ENCODE results near the gene C7. TPM values are rescaled to one million over a fixed set of nuclear protein-coding genes. Genes with fewer than 3 reads are reported as not detected.

Gene C7
- total RNA-seq, 1 experiment from 2014 or later = not detected

DNA sequence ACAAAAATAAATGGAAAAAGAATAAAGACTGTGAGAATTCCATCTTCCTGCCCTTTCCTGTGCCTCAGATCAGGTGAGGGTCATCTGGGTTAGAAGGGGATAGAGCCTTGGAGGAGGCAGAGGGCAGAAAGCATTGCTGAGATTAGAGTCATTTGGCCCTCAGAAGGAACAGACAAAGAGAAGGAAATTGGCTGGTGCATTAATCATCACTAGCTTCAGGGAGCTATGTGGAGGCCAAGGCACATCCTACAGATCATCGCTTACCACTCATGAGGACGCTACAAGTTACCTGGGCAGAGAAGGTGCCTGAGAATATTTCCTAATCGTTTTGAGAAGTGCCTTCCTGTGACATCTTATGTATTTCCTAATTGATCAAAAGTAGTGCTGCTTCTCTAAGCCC lies 74.5 kb downstream of the C7 start:
- Mint-ChIP-seq H3K4me3 (ENCODE audit: unreplicated experiment) (no peak overlapping the region), H3K36me3 (ENCODE audit: insufficient read depth, unreplicated experiment) (no peaks in the 10 kb centered on the region), H3K4me1 (ENCODE audit: insufficient read depth, unreplicated experiment) (no peaks in the 10 kb centered on the region), H3K27me3 (ENCODE audit: insufficient read depth, unreplicated experiment) (no peaks in the 10 kb centered on the region), H3K27ac (ENCODE audit: low read depth, unreplicated experiment) (no peak overlapping the region), H3K9me3 (ENCODE audit: unreplicated experiment) (no peaks in the 10 kb centered on the region)
- DNase-seq (ENCODE audit: unreplicated experiment) = no peak
- ChIA-PET POLR2A (no interaction called here), CTCF (no interaction called here)
- intact Hi-C loops (cut with micrococcal nuclease) = no loop called here
- TF ChIP-seq, protein P1, sequence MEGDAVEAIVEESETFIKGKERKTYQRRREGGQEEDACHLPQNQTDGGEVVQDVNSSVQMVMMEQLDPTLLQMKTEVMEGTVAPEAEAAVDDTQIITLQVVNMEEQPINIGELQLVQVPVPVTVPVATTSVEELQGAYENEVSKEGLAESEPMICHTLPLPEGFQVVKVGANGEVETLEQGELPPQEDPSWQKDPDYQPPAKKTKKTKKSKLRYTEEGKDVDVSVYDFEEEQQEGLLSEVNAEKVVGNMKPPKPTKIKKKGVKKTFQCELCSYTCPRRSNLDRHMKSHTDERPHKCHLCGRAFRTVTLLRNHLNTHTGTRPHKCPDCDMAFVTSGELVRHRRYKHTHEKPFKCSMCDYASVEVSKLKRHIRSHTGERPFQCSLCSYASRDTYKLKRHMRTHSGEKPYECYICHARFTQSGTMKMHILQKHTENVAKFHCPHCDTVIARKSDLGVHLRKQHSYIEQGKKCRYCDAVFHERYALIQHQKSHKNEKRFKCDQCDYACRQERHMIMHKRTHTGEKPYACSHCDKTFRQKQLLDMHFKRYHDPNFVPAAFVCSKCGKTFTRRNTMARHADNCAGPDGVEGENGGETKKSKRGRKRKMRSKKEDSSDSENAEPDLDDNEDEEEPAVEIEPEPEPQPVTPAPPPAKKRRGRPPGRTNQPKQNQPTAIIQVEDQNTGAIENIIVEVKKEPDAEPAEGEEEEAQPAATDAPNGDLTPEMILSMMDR (IDR thresholded peaks at IDR 0.05; ENCODE audit: unreplicated experiment) = no peak
- BruUV-seq (replicated peaks) = no TSS peak

DNA sequence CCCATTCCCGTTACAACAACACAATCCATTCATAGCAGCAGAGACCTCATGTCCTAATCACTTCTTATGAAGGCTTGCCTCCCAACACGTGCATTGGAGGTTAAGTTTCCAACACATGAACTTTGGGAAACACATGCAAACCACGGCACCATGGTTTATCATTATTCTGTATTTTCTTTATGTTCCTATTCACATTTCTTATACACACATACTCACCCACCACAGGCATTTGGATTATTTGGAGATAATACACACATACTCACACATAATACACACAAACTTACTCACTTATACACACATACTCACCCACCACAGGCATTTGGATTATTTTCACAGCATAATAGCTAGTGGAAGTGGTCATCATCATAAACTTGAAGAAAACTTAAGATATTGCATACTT lies 75.6 kb downstream of the C7 start:
- Mint-ChIP-seq H3K36me3 (ENCODE audit: insufficient read depth, unreplicated experiment) (no peaks in the 10 kb centered on the region), H3K4me1 (ENCODE audit: insufficient read depth, unreplicated experiment) (no peaks in the 10 kb centered on the region), H3K27ac (ENCODE audit: low read depth, unreplicated experiment) (no peak overlapping the region), H3K9me3 (ENCODE audit: unreplicated experiment) (no peaks in the 10 kb centered on the region), H3K4me3 (ENCODE audit: unreplicated experiment) (no peak overlapping the region), H3K27me3 (ENCODE audit: insufficient read depth, unreplicated experiment) (no peaks in the 10 kb centered on the region)
- TF ChIP-seq, protein P1 (IDR thresholded peaks at IDR 0.05; ENCODE audit: unreplicated experiment) = no peak
- ChIA-PET POLR2A (no interaction called here), CTCF (interaction anchor here (0.7 kb wide), 1 partner anchor 84 kb away, joined by 3 read pairs; no protein-coding TSS in a partner anchor)
- no peak for DNase-seq (ENCODE audit: unreplicated experiment)
- intact Hi-C loops (cut with micrococcal nuclease) = no loop called here
- BruUV-seq (replicated peaks) = no TSS peak

DNA sequence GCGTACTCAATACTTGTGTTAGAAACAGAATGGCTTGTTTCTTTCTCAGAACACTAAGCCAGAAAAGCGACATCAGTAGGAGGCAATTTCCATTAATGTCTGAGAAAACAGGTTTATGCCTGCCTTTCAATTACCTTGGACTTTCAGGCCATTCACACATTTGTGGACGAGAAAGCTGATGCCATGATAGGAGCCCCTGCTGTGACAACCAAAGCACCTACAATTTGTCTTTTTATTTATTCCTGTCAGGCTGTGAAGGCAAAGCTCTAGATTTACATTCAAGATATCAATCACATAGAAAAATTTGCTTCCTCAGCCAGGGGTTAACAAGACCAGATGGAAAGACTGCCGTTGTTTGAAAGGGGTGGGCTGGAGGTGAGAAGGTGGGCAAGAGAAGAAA lies 76.2 kb downstream of the C7 start:
- Mint-ChIP-seq H3K27me3 (ENCODE audit: insufficient read depth, unreplicated experiment) (no peaks in the 10 kb centered on the region), H3K36me3 (ENCODE audit: insufficient read depth, unreplicated experiment) (no peaks in the 10 kb centered on the region), H3K4me3 (ENCODE audit: unreplicated experiment) (no peak overlapping the region), H3K4me1 (ENCODE audit: insufficient read depth, unreplicated experiment) (no peaks in the 10 kb centered on the region), H3K9me3 (ENCODE audit: unreplicated experiment) (no peaks in the 10 kb centered on the region), H3K27ac (ENCODE audit: low read depth, unreplicated experiment) (no peak overlapping the region)
- no TSS peak for BruUV-seq (replicated peaks)
- no peak for DNase-seq (ENCODE audit: unreplicated experiment)
- POLR2A ChIA-PET = no interaction called here
- intact Hi-C loops (cut with micrococcal nuclease) = no loop called here
- TF ChIP-seq, protein P1 (IDR thresholded peaks at IDR 0.05; ENCODE audit: unreplicated experiment) = no peak
- CTCF ChIA-PET = interaction anchor here (0.7 kb wide), 1 partner anchor 84 kb away, joined by 3 read pairs; no protein-coding TSS in a partner anchor

DNA sequence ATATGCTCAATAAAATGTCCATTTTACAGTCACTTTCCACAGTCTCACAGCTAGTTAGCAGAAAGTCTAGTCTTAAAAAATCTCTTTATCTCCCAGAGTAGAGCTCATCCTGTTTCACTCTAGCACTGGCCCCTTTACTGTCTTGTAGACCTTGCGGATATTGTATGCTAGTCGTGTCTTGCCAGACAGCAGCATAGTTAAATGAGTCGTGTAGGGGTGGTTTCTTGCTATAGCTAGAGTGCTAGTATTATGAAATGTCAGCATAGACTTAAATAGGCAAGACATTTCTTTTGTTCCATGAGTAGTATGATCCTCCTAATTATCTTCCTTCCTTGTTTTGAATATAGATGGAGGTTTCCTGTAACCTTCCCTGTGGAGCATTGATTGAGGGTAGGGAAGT lies 77.4 kb downstream of the C7 start:
- H3K4me3 Mint-ChIP-seq (ENCODE audit: unreplicated experiment) = no peak overlapping the region
- peaks cover 10% of the 10 kb centered on the region for H3K4me1 Mint-ChIP-seq (ENCODE audit: insufficient read depth, unreplicated experiment)

More for the DNA sequence above, 77.4 kb downstream of the C7 start:
- no peaks in the 10 kb centered on the region for H3K36me3 Mint-ChIP-seq (ENCODE audit: insufficient read depth, unreplicated experiment)
- H3K27me3 Mint-ChIP-seq (ENCODE audit: insufficient read depth, unreplicated experiment) = no peaks in the 10 kb centered on the region
- no peak for DNase-seq (ENCODE audit: unreplicated experiment)
- H3K27ac Mint-ChIP-seq (ENCODE audit: low read depth, unreplicated experiment) = no peak overlapping the region
- CTCF ChIA-PET = no interaction called here
- intact Hi-C loops (cut with micrococcal nuclease) = no loop called here
- BruUV-seq (replicated peaks) = no TSS peak
- POLR2A ChIA-PET = no interaction called here
- H3K9me3 Mint-ChIP-seq (ENCODE audit: unreplicated experiment) = no peaks in the 10 kb centered on the region
- TF ChIP-seq, protein P1 (IDR thresholded peaks at IDR 0.05; ENCODE audit: unreplicated experiment) = no peak

Measured in MCF 10A (cell line).